Kidney (tissue), 14 donors: ENCODE data around the gene SNX10. TPM values are rescaled to one million over a fixed set of nuclear protein-coding genes. Genes with fewer than 3 reads are reported as not detected.

ENCODE experiments used
- DNase-seq, 5 donors: peaks; one replicate each; pipeline ENCODE4 v3.0.0-alpha.2; 2013 to 2020
- FAIRE-seq: peaks from 2 replicates; lab custom pipeline; 2012; peaks lifted over from hg19 to GRCh38; lab: Jason Lieb, UNC
- H3K27ac ChIP-seq, 2 donors: one replicate each; pipeline ENCODE4 v1.7.0; 2013; ENCODE audit warnings: low read depth in 2 of 2, low read length in 2 of 2, inconsistent platforms in 1 of 2
- H3K27me3 ChIP-seq: one replicate; pipeline ENCODE4 v1.7.1; 2013; ENCODE audit warnings: low read length, inconsistent platforms; ENCODE audit not compliant: control insufficient read depth, insufficient read depth
- H3K36me3 ChIP-seq, 3 donors: one replicate each; pipeline versions ENCODE4 v1.7.0 to v1.7.1; 2013; ENCODE audit warnings: low read length in 3 of 3, control low read depth in 1 of 3, inconsistent platforms in 1 of 3; ENCODE audit not compliant: insufficient read depth in 3 of 3, control insufficient read depth in 2 of 3
- H3K4me1 ChIP-seq, 3 donors: one replicate each; pipeline versions ENCODE4 v1.7.0 to v1.7.1; 2013; ENCODE audit warnings: low read length in 3 of 3, inconsistent platforms in 1 of 3, low read depth in 1 of 3; ENCODE audit not compliant: control insufficient read depth in 2 of 3, insufficient read depth in 2 of 3
- H3K4me3 ChIP-seq, 3 donors: one replicate each; pipeline versions ENCODE4 v1.7.0 to v1.8.1; 2013; ENCODE audit warnings: low read length in 3 of 3, control low read depth in 1 of 3, inconsistent platforms in 1 of 3
- H3K9ac ChIP-seq, 3 donors: one replicate each; pipeline versions ENCODE4 v1.7.0 to v1.7.1; 2013; ENCODE audit warnings: low read length in 3 of 3, control low read depth in 1 of 3, inconsistent platforms in 1 of 3
- H3K9me3 ChIP-seq, 3 donors: one replicate each; pipeline versions ENCODE4 v1.7.0 to v1.7.1; 2013; ENCODE audit warnings: low read length in 3 of 3, control low read depth in 1 of 3, inconsistent platforms in 1 of 3; ENCODE audit not compliant: control insufficient read depth in 2 of 3, insufficient read depth in 1 of 3
- CTCF ChIP-seq: IDR thresholded peaks from 3 replicates; pipeline ENCODE4 v1.5.1; 2012; ENCODE audit warnings: mild to moderate bottlenecking, moderate library complexity, borderline replicate concordance; ENCODE audit not compliant: insufficient read depth; ENCODE audit errors: extremely low read depth
- intact Hi-C: fragments of 100-400 bp; cut with DNase I; formaldehyde crosslinking; loops from one replicate; pipeline ENCODE4 v1.11.1; 2022
- polyA plus RNA-seq: library from polyadenylated mRNA; stranded (reverse); fragments of 350-450 nt; fragmentation: Illumina TruSeq; extraction: RNeasy Lipid Tissue Mini Kit (QIAGEN cat#74804); gene quantifications from one replicate; pipeline ENCODE4 v1.2.3, GENCODE V29; 2014; ENCODE audit warnings: low read depth, low replicate concordance; ENCODE audit not compliant: insufficient read depth
- total RNA-seq: library from RNA; stranded (reverse); fragmentation: NEBNext Ultra II Directional; extraction: Animal tissue kit (Norgen Biotek cat#: 25700); gene quantifications from one replicate; pipeline ENCODE4 v1.2.1, GENCODE V29; 2021
- donor health status: control.
- donor health status: control.
- donor health status: control.
- donor health status: control.
- donor health status: control.
- donor health status: DM: yes; HTN: yes; CAD: no.
- donor health status: Normal renal cell carcinoma (clear cell type).

The SNX10 gene
- total and polyA plus RNA-seq, 2 donors from 2014 or later = 30.1 to 72.0 TPM

- intact Hi-C loops = no loop called here
- FAIRE-seq = no peak
These were observed 131.8 kb downstream of the SNX10 start for GRCh38 chr7:26423436-26423835.

More at GRCh38 chr7:26423436-26423835, 131.8 kb downstream of the SNX10 start:
- H3K36me3 ChIP-seq = no peaks in the 10 kb centered on the region
- H3K9me3 ChIP-seq = no peaks in the 10 kb centered on the region
- peaks cover 0 to 2% (median 0%) of the 10 kb centered on the region in 3 donors for H3K4me1 ChIP-seq
- H3K4me3 ChIP-seq = no peak overlapping the region
- no peak overlapping the region for H3K27ac ChIP-seq
- no peak for DNase-seq
- no peak for TF ChIP-seq CTCF
- no peaks in the 10 kb centered on the region for H3K27me3 ChIP-seq
- H3K9ac ChIP-seq = no peak overlapping the region

Other genes starting within 250 kb of the SNX10 start
- 12.5 TPM for gene NFE2L3, start 139.7 kb upstream of the SNX10 start, total RNA-seq
- gene NFE2L3, start 139.7 kb upstream of the SNX10 start, polyA plus RNA-seq = 5.2 TPM
- gene HNRNPA2B1, start 91.1 kb upstream of the SNX10 start, total RNA-seq = 433 TPM
- gene HNRNPA2B1, start 91.1 kb upstream of the SNX10 start, polyA plus RNA-seq = 397 TPM
- 120 TPM for gene CBX3, start 90.1 kb upstream of the SNX10 start, total RNA-seq
- 92.4 TPM for gene CBX3, start 90.1 kb upstream of the SNX10 start, polyA plus RNA-seq